ENCODE results near the gene PVRIG.

DNA sequence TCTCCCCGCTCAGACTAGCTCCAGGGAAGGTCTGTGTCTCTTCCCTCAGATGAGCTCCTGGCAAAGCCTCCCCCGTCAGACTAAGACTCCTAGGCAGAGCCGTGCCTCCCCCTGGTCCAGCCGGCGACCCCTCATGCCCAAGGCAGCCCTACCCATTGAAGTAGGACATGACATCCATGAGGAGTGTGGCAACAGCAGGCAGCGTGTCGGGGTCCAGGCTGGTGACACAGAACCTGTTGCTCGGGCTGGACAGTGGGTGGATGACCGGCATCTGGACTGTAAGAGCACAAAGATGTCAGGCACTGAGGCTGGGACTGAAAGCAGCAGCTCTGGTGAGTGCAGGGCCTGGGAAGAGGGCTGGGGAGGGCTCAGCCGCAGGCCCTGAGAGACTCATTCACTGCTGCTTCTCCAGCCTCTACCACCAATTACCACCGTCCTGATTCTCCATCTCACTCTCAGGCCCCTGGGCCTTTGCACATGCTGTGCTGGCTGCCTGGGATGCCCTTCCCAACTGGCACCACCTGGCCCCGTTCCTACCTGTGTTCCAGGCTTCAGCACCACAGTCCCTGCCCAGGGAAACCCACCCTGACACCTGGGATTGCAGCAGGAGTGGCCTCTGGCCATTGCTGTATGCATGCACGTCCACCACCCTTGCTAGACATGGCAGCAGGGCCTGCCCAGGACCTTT is 2.8 kb downstream of the PVRIG start:
- TF ChIP-seq POLR2AphosphoS5 (IDR thresholded peaks at IDR 0.05) (no peak), EP300 (IDR thresholded peaks at IDR 0.05) (no peak)

Measured in esophagus muscularis mucosa (tissue), 3 donors.